SU-DHL-6 (cell line): ENCODE results near the gene TPI1.
"Not testable (repeated sequence)": the region's sequence is repeated elsewhere in the genome, so short reads cannot be mapped to it uniquely, and the experiment has no call there.

Experiments used
- CTCF ChIP-seq: fragments of 200-600 bp; sonication (generic); IDR thresholded peaks from one replicate; pipeline ENCODE4 v1.5.1; 2017; ENCODE audit warnings: antibody characterized with exemption, mild to moderate bottlenecking, low read length, moderate library complexity; ENCODE audit not compliant: insufficient read depth, poor library complexity, severe bottlenecking
- EZH2phosphoT487 ChIP-seq: fragments of 200-600 bp; sonication (generic), shearing (Covaris generic); conservative IDR thresholded peaks from 2 replicates; pipeline ENCODE4 v1.6.1; 2018; ENCODE audit warnings: mild to moderate bottlenecking, antibody characterized with exemption, low read length, moderate library complexity, mixed read lengths

GRCh38 chr12:6889775-6890573 lies 22.6 kb downstream of the TPI1 start:
- TF ChIP-seq CTCF, EZH2phosphoT487: not testable (repeated sequence)
